HepG2 (cell line): ENCODE data around the gene MKS1. TPM values are rescaled to one million over a fixed set of nuclear protein-coding genes. Genes with fewer than 3 reads are reported as not detected.
A peak's percentile ranks its signal among the peaks of the same experiment; 100 is the strongest.

Source experiments
- ATAC-seq: fragments of 200-7000 bp; cut with Tn5 transposase; 3 replicates; pipeline ENCODE4 v1.9.1; 2020; ENCODE audit warnings: mild to moderate bottlenecking, moderate library complexity
- BruUV-seq: library from RNA; stranded (reverse); fragments of 400-500 nt; replicated peaks from 2 replicates; lab custom pipeline; 2021; lab: Mats Ljungman, UMichigan
- CTCF ChIA-PET: fragments of 300-600 bp; formaldehyde crosslinking; extraction: SDS; loops from one replicate; lab custom pipeline; 2021; ENCODE audit warnings: low total read pairs, inconsistent platforms, low intra/inter-chr PET ratio; lab: Yijun Ruan, JAX
- POLR2A ChIA-PET: fragments of 350-600 bp; sonication (Branson Sonifier 250); formaldehyde crosslinking; loops from one replicate; lab custom pipeline; 2020; ENCODE audit warnings: antibody characterized with exemption, inconsistent platforms; lab: Yijun Ruan, JAX
- DNase-seq: peaks from one replicate; pipeline ENCODE4 v3.0.0-alpha.2; 2015; ENCODE audit warnings: low spot score
- FAIRE-seq: peaks from 3 replicates; lab custom pipeline; 2011; peaks lifted over from hg19 to GRCh38; lab: Jason Lieb, UNC
- H2AFZ ChIP-seq: one replicate; pipeline ENCODE4 v1.6.1; 2011; ENCODE audit warnings: low read length, inconsistent platforms
- H3K27ac ChIP-seq: fragments of 300-600 bp; 3 replicates; pipeline ENCODE4 v1.8.0; 2011; ENCODE audit warnings: mixed run types, mild to moderate bottlenecking, mixed read lengths, low read length, inconsistent platforms; ENCODE audit not compliant: insufficient read depth; ENCODE audit errors: extremely low read length
- H3K27me3 ChIP-seq, 2 experiments: fragments of 200-600 bp in 1 of 2; 2 replicates in 1 of 2; 3 replicates in 1 of 2; pipeline versions ENCODE4 v1.6.0 to v1.8.0; 2011; ENCODE audit warnings: low read length in 2 of 2, mild to moderate bottlenecking in 2 of 2, moderate library complexity in 2 of 2, inconsistent platforms in 1 of 2; ENCODE audit not compliant: insufficient read depth in 2 of 2, control insufficient read depth in 1 of 2
- H3K36me3 ChIP-seq, 2 experiments: fragments of 200-600 bp in 1 of 2; replicated peaks in 1 of 2; 2 replicates in 1 of 2; 3 replicates in 1 of 2; pipeline versions ENCODE4 v1.5.1 to v1.8.0; 2011; ENCODE audit warnings: low read length in 2 of 2, inconsistent platforms in 1 of 2; ENCODE audit not compliant: insufficient read depth in 2 of 2, control insufficient read depth in 1 of 2
- H3K4me1 ChIP-seq: 2 replicates; pipeline ENCODE4 v1.5.1; 2012; ENCODE audit warnings: low read length, inconsistent platforms; ENCODE audit not compliant: insufficient read depth
- H3K4me2 ChIP-seq: 2 replicates; pipeline ENCODE4 v1.6.0; 2011; ENCODE audit warnings: low read depth, low read length, inconsistent platforms
- H3K4me3 ChIP-seq, 3 experiments: fragments of 200-600 bp in 1 of 3; sonication (generic), shearing (Covaris generic) in 1 of 3; replicated peaks in 1 of 3; 2 replicates each; pipeline ENCODE4 v1.5.1; 2011 to 2016; ENCODE audit warnings: low read length in 3 of 3, inconsistent platforms in 2 of 3, low read depth in 2 of 3, mild to moderate bottlenecking in 2 of 3, control low read depth in 1 of 3, mixed read lengths in 1 of 3; ENCODE audit not compliant: insufficient read depth in 1 of 3
- H3K79me2 ChIP-seq: one replicate; pipeline ENCODE4 v1.6.1; 2011; ENCODE audit warnings: low read length, inconsistent platforms; ENCODE audit not compliant: insufficient read depth
- H3K9ac ChIP-seq: 2 replicates; pipeline ENCODE4 v1.6.0; 2011; ENCODE audit warnings: mild to moderate bottlenecking, low read depth, low read length, inconsistent platforms; ENCODE audit not compliant: insufficient read depth
- H3K9me3 ChIP-seq: 2 replicates; pipeline ENCODE4 v1.5.1; 2012; ENCODE audit warnings: mild to moderate bottlenecking, low read length
- H4K20me1 ChIP-seq: 2 replicates; pipeline ENCODE4 v1.6.0; 2011; ENCODE audit warnings: inconsistent platforms, mild to moderate bottlenecking, low read length, moderate library complexity; ENCODE audit not compliant: insufficient read depth
- CC2D1A ChIP-seq: sonication (generic); formaldehyde crosslinking; IDR thresholded peaks from 2 replicates; pipeline ENCODE4 v1.8.1; 2023; ENCODE audit warnings: mild to moderate bottlenecking, missing genetic modification reagents
- DNMT1 ChIP-seq: sonication (generic); formaldehyde crosslinking; IDR thresholded peaks from 2 replicates; pipeline ENCODE4 v1.5.1; 2020; ENCODE audit warnings: mild to moderate bottlenecking, missing genetic modification reagents
- DR1 ChIP-seq: sonication (generic); formaldehyde crosslinking; IDR thresholded peaks from 2 replicates; pipeline ENCODE4 v1.8.0; 2021; ENCODE audit warnings: mild to moderate bottlenecking, missing genetic modification reagents, inconsistent platforms
- JUNB ChIP-seq: sonication (generic); formaldehyde crosslinking; IDR thresholded peaks from 2 replicates; pipeline ENCODE4 v1.8.0; 2022; ENCODE audit warnings: missing genetic modification reagents, mild to moderate bottlenecking, borderline replicate concordance
- MATR3 ChIP-seq: sonication (generic); formaldehyde crosslinking; IDR thresholded peaks from 2 replicates; pipeline ENCODE4 v1.4.0; 2020; ENCODE audit warnings: missing genetic modification reagents
- NFRKB ChIP-seq: fragments of 450-650 bp; IDR thresholded peaks from 2 replicates; pipeline ENCODE4 v1.6.1; 2017
- NFYC ChIP-seq: IDR thresholded peaks from 2 replicates; pipeline ENCODE4 v1.6.1; 2016; ENCODE audit warnings: missing genetic modification reagents, missing compliant biosample characterization
- PRMT3 ChIP-seq: sonication (generic); formaldehyde crosslinking; IDR thresholded peaks from 2 replicates; pipeline ENCODE4 v1.8.1; 2022; ENCODE audit warnings: low read depth, mild to moderate bottlenecking, moderate library complexity, missing genetic modification reagents, borderline replicate concordance
- RORA ChIP-seq: sonication (generic); formaldehyde crosslinking; IDR thresholded peaks from 2 replicates; pipeline ENCODE4 v1.5.0; 2020; ENCODE audit warnings: mild to moderate bottlenecking, missing genetic modification reagents, moderate library complexity
- SNAI1 ChIP-seq: sonication (generic); formaldehyde crosslinking; IDR thresholded peaks from 2 replicates; pipeline ENCODE4 v1.5.0; 2020; ENCODE audit warnings: mild to moderate bottlenecking, missing genetic modification reagents, borderline replicate concordance
- ZMYM4 ChIP-seq: sonication (generic); formaldehyde crosslinking; IDR thresholded peaks from 2 replicates; pipeline ENCODE4 v1.8.1; 2023; ENCODE audit warnings: mild to moderate bottlenecking, missing genetic modification reagents
- ZNF160 ChIP-seq: sonication (generic); formaldehyde crosslinking; IDR thresholded peaks from 2 replicates; pipeline ENCODE4 v1.8.0; 2022; ENCODE audit warnings: mild to moderate bottlenecking, inconsistent platforms, missing genetic modification reagents
- ZNF207 ChIP-seq: fragments of 450-650 bp; IDR thresholded peaks from 2 replicates; pipeline ENCODE4 v1.6.1; 2016; ENCODE audit warnings: antibody characterized with exemption, borderline replicate concordance
- ZNF432 ChIP-seq: sonication (generic); formaldehyde crosslinking; IDR thresholded peaks from 2 replicates; pipeline ENCODE4 v1.5.0; 2020; ENCODE audit warnings: missing genetic modification reagents, mild to moderate bottlenecking, borderline replicate concordance
- ZNF749 ChIP-seq: sonication (generic); formaldehyde crosslinking; IDR thresholded peaks from 2 replicates; pipeline ENCODE4 v1.8.0; 2022; ENCODE audit warnings: mild to moderate bottlenecking, missing genetic modification reagents, moderate library complexity, borderline replicate concordance
- ZNF768 ChIP-seq: sonication (generic); formaldehyde crosslinking; IDR thresholded peaks from 2 replicates; pipeline ENCODE4 v1.4.0; 2020; ENCODE audit warnings: missing genetic modification reagents
- WGBS: methylation state at CpG from one replicate; pipeline ENCODE4 v1.1.6; 2017; ENCODE audit warnings: low lambda C conversion rate; 5-methylcytosine and 5-hydroxymethylcytosine counted together
- in situ Hi-C: cut with HindIII; loops from 2 replicates; pipeline ENCODE4 v1.10.0; 2017; ENCODE audit warnings: low pct_unique_long_range_greater_than_20kb; ENCODE audit not compliant: extremely low pct_ligation_motif_present
- intact Hi-C: fragments of 100-400 bp; cut with micrococcal nuclease; formaldehyde crosslinking; loops from one replicate; pipeline ENCODE4 v1.10.0; 2022; ENCODE audit not compliant: unreplicated experiment
- polyA plus RNA-seq, 8 experiments: library from polyadenylated mRNA; depleted of rRNA in 3 of 8; stranded (reverse) in 7 of 8; unstranded in 1 of 8; fragments of >200 nt; fragmentation: Illumina TruSeq in 4 of 8; extraction: Trizol in 4 of 8; gene quantifications; 2 replicates each; pipeline versions ENCODE4 v1.2.1 to v1.2.3, GENCODE V29; 2011 to 2016; ENCODE audit warnings: low read depth in 4 of 8, missing spikeins in 1 of 8, mixed read lengths in 1 of 8; ENCODE audit not compliant: insufficient read depth in 1 of 8
- total RNA-seq, 5 experiments: library from RNA; depleted of rRNA; stranded (reverse); fragments of >200 nt; fragmentation: Illumina TruSeq; extraction: Trizol; gene quantifications; 2 replicates each; pipeline ENCODE4 v1.2.3, GENCODE V29; 2016; ENCODE audit warnings: low read depth in 1 of 5
- TF ChIP-seq, protein P1 (sequence below): sonication (generic); formaldehyde crosslinking; IDR thresholded peaks from 2 replicates; pipeline ENCODE4 v1.4.0; 2020; ENCODE audit warnings: mild to moderate bottlenecking, missing genetic modification reagents
- TF ChIP-seq, protein P2 (sequence below): sonication (generic); formaldehyde crosslinking; IDR thresholded peaks from 2 replicates; pipeline ENCODE4 v1.4.0; 2020; ENCODE audit warnings: missing genetic modification reagents

The MKS1 gene
- total and polyA plus RNA-seq, 2 of the 13 experiments (the other 11 are each of a cell fraction or from before 2014, with no cell fraction given): 16.1 to 26.3 TPM

DNA sequence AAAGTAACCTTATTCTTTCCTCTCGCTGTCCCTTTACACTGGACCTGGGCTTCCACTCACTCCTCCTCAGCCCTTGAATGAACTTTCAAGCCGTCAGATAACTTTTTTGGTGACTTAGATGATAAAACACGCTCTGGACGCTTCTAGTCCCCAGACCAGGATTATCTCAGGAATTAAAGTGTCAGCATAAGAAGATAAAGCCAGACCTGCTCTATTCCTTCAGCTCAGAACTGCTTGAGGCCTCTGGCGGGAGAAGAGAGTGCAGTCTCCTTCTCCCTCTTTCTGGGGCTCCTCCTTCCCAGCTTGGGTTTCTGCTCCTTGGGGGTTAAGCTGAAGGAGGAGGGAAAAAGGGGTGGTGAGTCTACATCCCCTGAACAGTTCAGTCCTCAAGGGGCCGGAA lies 25.9 kb upstream of the MKS1 start (continued):
- TF ChIP-seq, protein P1, sequence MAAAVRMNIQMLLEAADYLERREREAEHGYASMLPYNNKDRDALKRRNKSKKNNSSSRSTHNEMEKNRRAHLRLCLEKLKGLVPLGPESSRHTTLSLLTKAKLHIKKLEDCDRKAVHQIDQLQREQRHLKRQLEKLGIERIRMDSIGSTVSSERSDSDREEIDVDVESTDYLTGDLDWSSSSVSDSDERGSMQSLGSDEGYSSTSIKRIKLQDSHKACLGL (CRISPR knock-in tag): no peak

DNA sequence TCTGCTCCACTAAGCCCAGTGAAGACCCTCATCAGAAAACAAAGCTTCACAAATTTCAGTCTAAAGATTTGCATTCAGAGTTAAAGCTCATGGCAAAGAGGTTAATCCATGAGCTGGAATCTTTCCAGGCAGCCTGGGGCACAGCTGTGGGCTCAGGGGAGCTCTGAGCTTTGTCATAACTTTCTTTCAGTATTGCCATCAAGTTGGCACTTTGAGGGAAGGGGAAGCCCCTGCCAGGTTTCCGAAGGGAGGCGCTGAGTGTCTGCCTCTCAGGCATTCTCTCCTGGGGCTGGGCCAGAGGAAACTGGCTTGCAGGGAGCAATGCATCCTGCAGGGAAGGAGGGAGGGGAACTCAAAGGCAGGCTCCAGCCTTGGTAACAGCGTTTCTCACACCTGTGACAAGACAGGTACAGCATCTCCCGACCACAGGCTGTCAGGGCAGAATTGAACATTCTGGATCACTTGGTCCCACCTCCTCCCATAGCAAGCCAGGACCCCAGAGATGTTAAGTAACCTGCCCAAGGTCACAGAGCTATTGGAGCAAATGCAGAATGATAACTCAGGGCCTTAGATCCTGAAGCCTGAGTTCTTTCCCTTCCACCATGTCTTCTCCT lies 23.2 kb upstream of the MKS1 start:
- Histone ChIP-seq H3K4me2 (no peak overlapping the region), H3K4me1 (peaks cover 26% of the 10 kb centered on the region), H3K9ac (no peak overlapping the region), H3K27ac (no peak overlapping the region), H2AFZ (no peak overlapping the region), H3K9me3 (no peaks in the 10 kb centered on the region), H3K79me2 (no peaks in the 10 kb centered on the region), H3K36me3 (no peaks in the 10 kb centered on the region), H3K4me3 (no peak overlapping the region), H4K20me1 (no peaks in the 10 kb centered on the region), H3K27me3 (peaks cover 17 to 83% of the 10 kb centered on the region in 2 experiments)
- no TSS peak for BruUV-seq
- in situ Hi-C loops: no loop called here
- TF ChIP-seq PRMT3 (CRISPR knock-in tag) (no peak), ZNF768 (CRISPR knock-in tag) (peak; percentile 15; the same call in 1 of the 2 replicates)
- ChIA-PET CTCF (no interaction called here), POLR2A (no interaction called here)
- FAIRE-seq: no peak
- DNase-seq: no peak
- intact Hi-C loops: no loop called here
- 3% methylated on average over 4 of the region's 4 CpGs for WGBS
- no peak for ATAC-seq

DNA sequence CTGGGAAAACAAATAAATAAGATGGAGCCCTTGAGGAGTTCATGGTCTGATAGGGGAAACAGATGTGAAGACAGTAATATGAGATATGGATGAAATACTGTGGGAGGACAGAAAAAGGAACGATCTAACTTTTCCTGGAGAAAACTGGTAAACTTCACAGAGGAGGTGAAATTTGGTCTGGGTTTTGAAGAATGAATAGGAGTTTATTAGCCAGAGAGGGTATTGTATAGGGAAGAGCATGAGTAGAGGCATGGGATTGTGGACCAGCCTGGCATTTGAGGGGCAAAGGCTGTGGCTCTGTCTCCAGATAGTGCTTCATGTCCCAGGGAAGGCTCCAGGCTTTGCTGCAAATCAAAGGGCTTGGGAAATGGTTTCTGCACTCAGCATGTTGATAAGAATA lies 20.9 kb upstream of the MKS1 start:
- peaks cover 8 to 74% of the 10 kb centered on the region in 2 experiments for H3K27me3 ChIP-seq
- CTCF ChIA-PET: no interaction called here
- intact Hi-C loops: no loop called here
- TF ChIP-seq ZNF432 (CRISPR knock-in tag): no peak
- no peak for TF ChIP-seq NFYC
- TF ChIP-seq ZMYM4: no peak
- TF ChIP-seq SNAI1 (CRISPR knock-in tag): no peak
- TF ChIP-seq ZNF160 (CRISPR knock-in tag): no peak
- TF ChIP-seq DR1 (CRISPR knock-in tag): no peak
- TF ChIP-seq NFRKB: no peak
- TF ChIP-seq, protein P2, sequence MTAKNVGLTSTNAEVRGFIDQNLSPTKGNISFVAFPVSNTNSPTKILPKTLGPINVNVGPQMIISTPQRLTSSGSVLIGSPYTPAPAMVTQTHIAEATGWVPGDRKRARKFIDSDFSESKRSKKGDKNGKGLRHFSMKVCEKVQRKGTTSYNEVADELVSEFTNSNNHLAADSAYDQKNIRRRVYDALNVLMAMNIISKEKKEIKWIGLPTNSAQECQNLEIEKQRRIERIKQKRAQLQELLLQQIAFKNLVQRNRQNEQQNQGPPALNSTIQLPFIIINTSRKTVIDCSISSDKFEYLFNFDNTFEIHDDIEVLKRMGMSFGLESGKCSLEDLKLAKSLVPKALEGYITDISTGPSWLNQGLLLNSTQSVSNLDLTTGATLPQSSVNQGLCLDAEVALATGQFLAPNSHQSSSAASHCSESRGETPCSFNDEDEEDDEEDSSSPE (CRISPR knock-in tag): no peak
- no peak for TF ChIP-seq RORA (CRISPR knock-in tag)
- no peak for TF ChIP-seq ZNF749 (CRISPR knock-in tag)
- no peak for TF ChIP-seq CC2D1A
- no peak for TF ChIP-seq JUNB (CRISPR knock-in tag)
- no peak for TF ChIP-seq ZNF207
- no peak for TF ChIP-seq MATR3 (CRISPR knock-in tag)
- no peak for TF ChIP-seq DNMT1

More for the DNA sequence above, 20.9 kb upstream of the MKS1 start:
- in situ Hi-C loops: no loop called here
- ATAC-seq (no peak), FAIRE-seq (no peak), DNase-seq (no peak)
- H3K9me3 ChIP-seq: no peaks in the 10 kb centered on the region
- no peak overlapping the region for H3K27ac ChIP-seq
- 4% methylated on average over 1 of the region's 1 CpG for WGBS
- H3K9ac ChIP-seq: no peak overlapping the region
- H3K4me2 ChIP-seq: no peak overlapping the region
- peaks cover 14% of the 10 kb centered on the region for H3K4me1 ChIP-seq
- no peaks in the 10 kb centered on the region for H3K79me2 ChIP-seq
- no peaks in the 10 kb centered on the region for H4K20me1 ChIP-seq
- no peak overlapping the region for H3K4me3 ChIP-seq
- POLR2A ChIA-PET: no interaction called here
- BruUV-seq: no TSS peak
- no peak overlapping the region for H2AFZ ChIP-seq
- no peaks in the 10 kb centered on the region for H3K36me3 ChIP-seq
